A549 (cell line): Measurements from ENCODE around the gene STAG2.

Experiments used
- CHD4 ChIP-seq: fragments of 200-600 bp; sonication (generic); IDR thresholded peaks from 2 replicates; pipeline ENCODE4 v1.6.1; 2016; ENCODE audit warnings: antibody characterized with exemption, mild to moderate bottlenecking, borderline replicate concordance
- CTCF ChIP-seq: fragments of >200 bp; sonication (Bioruptor Twin); formaldehyde crosslinking; IDR thresholded peaks from 3 replicates; pipeline ENCODE4 v1.5.1; 2016
- ELK1 ChIP-seq: fragments of 150-350 bp; IDR thresholded peaks from 2 replicates; pipeline ENCODE4 v1.6.1; 2014; ENCODE audit warnings: low read depth, mild to moderate bottlenecking, low read length
- FOXS1 ChIP-seq: fragments of 250-450 bp; sonication (Bioruptor Pico); IDR thresholded peaks from 2 replicates; pipeline ENCODE4 v1.5.0; 2020; ENCODE audit warnings: mild to moderate bottlenecking, moderate library complexity
- POLR2A ChIP-seq: IDR thresholded peaks from 2 replicates; pipeline ENCODE4 v1.6.1; 2012; ENCODE audit warnings: mild to moderate bottlenecking, low read length
- RCOR1 ChIP-seq: fragments of 150-350 bp; IDR thresholded peaks from 2 replicates; pipeline ENCODE4 v1.6.1; 2014; ENCODE audit warnings: antibody characterized with exemption, low read length, low read depth
- REST ChIP-seq: fragments of 200-600 bp; sonication (generic); IDR thresholded peaks from 2 replicates; pipeline ENCODE4 v1.6.1; 2016; ENCODE audit warnings: antibody characterized with exemption, mild to moderate bottlenecking, moderate library complexity
- SREBF2 ChIP-seq: fragments of 450-650 bp; IDR thresholded peaks from 2 replicates; pipeline ENCODE4 v1.6.1; 2014; ENCODE audit warnings: mild to moderate bottlenecking, moderate library complexity
- TP53 ChIP-seq: fragments of 250-450 bp; sonication (Bioruptor Pico); IDR thresholded peaks from 2 replicates; pipeline ENCODE4 v1.5.0; 2021; ENCODE audit warnings: mild to moderate bottlenecking, moderate library complexity

- TF ChIP-seq CTCF (no peak), POLR2A (no peak), RCOR1 (no peak), REST (no peak), CHD4 (no peak), ELK1 (no peak), FOXS1 (CRISPR knock-in tag) (no peak), TP53 (CRISPR knock-in tag) (no peak), SREBF2 (no peak)
These were observed 124.9 kb downstream of the STAG2 start for GRCh38 chrX:124086411-124086810.
